Activated CD8-positive, alpha-beta memory T cell treated with anti-CD3 and anti-CD28 coated beads for 24 hours (primary cell): ENCODE data around the gene RASIP1.
"Not testable (repeated sequence)": the region's sequence is repeated elsewhere in the genome, so short reads cannot be mapped to it uniquely, and the experiment has no call there.

Experiments used
- DNase-seq: peaks from one replicate; pipeline ENCODE4 v3.0.0-alpha.2; 2020

Gene RASIP1

GRCh38 chr19:48728911-48729664 is 11.3 kb downstream of the RASIP1 start:
- no peak for DNase-seq

- no peak for DNase-seq
These were observed 13.9 kb downstream of the RASIP1 start for GRCh38 chr19:48726556-48726955.

DNA sequence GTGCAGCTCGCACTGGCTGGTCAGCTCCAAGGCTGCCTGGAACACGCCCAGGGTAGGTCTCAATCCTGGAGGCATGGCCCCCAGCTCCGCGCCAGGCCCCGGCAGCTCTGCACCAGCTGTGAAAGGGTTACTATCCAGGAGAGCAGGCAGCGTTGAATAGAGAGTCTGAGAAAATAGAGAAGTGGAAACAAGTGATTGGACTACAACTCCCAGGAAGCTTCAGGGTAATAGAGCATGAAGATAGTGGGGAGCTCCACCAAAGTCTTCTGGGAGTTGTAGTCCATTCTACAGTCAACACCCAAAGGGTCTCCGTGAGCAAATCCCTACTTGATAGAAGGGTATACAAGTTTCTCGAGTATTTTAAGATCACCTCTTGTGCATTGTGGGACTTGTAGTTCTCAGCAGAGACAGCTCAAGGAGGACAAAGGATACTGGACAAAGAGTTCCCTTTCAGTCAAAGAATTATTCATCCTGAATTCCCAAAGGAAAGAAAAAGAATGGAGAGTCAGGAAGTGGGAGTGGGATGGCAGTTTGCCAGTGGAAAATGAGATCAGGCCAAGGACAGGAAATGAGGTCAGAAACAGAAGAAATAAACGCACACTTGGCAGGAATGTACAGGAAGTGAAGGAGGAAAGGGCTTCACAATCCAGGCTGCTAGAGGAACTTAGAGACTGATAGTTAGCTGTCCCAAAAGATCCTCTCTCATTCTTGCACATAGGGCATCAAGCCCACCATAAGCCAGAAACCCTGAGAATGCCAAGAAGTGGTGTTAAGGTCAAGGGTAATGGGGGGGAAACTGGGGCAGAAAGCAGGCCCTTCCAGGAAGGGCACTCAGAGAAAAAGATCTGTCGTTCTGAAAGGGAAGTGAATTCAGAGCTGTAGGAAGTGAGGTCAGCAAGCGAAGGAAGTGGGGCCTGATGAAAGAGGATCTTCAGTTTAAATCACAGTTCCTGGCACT is 15.3 kb downstream of the RASIP1 start:
- DNase-seq: no peak

DNA sequence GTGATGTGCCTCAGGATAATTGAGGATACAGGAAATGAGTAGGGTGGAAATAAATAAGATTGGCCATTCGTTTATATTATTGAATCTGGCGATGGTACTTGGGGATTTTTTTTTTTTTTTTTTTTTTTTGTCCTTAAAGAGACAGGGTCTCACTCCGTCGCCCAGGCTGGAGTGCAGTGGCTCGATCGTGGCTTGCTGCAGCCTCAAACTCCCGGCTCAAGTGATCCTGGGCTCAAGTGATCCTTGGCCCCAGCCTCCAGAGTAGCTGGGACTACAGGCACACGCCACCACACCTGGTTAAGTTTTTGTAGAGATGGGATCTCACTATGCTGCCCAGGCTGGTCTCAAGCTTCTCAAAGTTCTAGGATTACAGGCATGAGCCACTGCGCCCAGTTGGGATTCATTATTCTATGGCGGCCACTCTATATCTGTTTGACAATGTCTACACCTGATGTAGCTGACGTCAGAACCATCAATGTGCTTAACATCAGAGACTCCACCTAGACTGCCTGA is 18.2 kb downstream of the RASIP1 start:
- DNase-seq: no peak

DNA sequence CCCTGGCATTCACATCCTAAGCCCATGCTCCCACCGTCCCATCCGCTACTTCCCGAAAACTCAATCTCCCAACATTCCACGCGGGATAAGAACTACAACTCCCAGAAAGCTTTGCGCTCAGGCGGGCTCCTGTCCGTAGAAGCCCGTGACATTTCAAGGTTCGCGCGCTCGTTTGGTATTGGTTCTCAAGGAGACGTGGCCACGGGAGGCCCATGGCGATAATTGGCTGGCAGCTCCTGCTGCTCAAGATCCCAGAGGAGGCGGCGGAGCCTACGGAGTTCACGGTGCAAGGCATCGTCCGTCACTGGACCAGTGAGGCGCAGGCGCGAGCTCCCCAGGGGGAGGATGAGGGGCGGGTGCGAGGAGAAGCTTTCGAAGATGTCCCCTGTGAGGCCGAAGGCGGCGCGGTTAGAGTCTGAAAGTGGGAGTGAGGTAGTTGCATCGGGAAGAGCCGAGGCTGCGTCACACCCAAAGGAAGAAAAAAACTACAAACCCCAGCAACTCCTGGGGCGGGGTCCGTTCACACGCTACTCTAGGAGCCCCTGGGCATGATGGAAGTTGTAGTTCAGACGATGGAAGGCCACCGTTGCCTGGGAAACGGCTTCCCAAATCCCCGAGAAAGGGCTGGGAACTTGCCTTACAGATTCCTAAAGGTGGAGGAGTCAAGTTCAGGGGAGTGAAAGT is 19.7 kb downstream of the RASIP1 start:
- DNase-seq: peak; percentile 93

DNA sequence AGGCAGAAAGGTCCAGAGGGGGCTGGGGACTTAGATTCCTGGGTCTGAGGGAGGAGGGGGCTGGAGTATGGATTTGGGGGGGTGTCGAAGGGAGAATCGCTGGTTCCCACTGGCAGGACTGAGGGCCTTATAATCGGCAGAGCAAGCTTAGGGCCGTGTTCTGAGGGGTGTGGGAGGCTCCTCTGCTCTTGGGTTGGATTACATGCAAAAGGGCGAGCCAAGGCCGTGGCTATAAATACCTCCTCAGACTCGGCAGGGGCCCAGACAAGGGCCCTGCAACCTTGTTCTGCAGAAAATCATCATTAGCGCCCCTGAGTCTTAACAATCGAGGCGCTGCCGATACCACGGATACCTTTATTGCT is 20.2 kb downstream of the RASIP1 start:
- no peak for DNase-seq

- no peak for DNase-seq
These were observed 20.9 kb downstream of the RASIP1 start, which contains the start of gene MAMSTR for GRCh38 chr19:48719263-48720171. MAMSTR (minus strand) TSS chr19:48719725; CDS start chr19:48719031, 694 bp downstream.

DNA sequence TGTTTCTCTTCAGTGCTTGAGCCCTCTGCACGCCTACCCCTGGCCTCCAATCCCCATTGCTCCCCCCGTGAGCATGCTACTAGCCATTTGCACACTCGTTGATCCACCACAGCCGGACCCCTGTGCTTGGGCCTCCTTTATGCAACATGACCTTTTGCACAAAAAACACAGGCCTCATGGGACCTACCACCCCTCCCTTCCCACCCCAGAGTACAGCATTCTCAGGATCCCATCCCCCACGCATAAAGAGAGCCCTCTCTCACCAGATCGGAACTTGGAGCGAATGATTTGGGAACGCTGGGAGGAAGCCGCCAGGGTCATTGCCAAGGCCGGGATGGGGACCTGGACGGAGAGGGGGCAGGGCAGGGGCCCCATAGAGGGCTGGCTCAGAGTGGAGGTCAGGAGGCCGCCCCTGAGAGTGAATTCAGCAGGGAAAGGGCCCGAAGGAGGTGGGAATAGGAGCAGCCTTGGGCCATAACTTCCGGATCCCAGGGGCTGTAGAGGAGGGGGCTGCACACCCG is 21.6 kb downstream of the RASIP1 start:
- no peak for DNase-seq

DNA sequence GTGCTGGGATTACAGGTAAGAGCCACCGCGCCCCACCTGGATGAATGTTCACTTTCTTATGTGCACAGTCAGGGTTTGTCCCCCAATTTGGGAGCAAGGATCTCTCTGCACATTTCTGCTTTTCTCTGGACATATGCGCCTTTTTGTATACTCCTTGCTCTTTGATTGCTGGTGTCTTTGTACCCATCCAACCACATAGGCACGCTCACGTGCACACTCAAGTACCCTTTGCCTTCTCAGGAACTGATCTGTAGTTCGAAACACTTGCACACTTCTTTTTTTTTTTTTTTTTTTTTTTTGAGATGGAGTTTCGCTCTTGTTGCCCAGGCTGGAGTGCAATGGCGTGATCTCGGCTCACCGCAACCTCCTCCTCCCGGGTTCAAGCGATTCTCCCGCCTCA is 22.3 kb downstream of the RASIP1 start:
- DNase-seq: not testable (repeated sequence)

DNA sequence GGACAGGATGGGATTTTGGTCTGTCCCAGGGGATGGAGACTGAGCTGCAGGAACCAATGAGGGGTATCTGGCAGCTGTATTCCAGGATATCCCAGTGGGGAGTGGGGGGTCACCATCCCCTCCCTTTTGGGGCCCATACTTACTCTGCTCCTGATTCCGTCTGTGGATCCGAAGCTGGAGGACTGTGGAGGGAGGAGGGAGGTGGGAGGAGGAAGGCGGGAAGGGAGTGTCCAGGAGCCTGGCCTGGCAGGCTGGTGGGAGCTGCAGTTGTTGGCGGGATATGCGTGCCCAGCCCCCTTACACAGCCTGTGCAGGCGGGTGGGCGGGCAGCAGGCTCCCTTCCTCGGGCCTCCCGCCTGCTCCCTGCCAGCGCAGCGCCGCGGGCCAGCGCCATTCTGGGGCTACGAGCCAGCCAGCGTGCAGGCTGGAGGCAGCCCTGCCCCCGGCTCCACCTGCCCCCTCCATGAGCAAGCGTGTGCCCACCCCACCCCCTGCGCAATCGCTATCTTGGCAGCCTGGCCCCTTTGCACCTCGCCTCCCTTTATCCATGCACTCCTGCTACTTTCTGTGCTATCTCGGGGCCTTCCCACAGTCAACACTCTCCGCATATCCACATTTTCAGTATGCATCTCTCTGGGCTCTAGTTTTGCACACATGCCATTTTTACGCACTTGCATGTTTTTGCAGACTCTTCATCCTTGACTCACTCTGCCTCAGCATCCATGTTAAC is 23.7 kb downstream of the RASIP1 start:
- DNase-seq: no peak

DNA sequence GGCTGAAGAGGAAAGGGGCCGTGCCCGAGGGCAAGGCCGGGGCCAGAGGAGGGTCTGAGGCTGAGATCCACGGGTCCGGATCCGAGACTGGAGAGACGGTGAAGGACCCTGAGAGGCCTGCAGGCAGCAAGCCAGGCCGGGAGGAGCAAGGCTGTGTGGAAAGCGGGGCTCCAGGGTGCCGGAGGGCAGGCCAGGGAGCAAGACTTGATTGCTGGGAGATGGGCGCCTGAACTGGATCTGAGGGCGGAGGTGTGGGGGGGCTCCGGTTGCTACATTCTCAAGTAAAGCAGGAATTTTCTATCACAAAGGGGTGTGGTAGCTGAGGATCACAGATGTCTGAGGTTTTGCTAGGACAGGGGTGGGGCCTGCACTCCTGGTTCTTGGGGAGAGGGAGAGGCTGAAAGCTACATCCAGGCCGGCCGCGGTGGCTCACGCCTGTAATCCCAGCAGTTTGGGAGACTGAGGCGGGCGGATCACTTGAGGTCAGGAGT is 24.7 kb downstream of the RASIP1 start:
- no peak for DNase-seq

DNA sequence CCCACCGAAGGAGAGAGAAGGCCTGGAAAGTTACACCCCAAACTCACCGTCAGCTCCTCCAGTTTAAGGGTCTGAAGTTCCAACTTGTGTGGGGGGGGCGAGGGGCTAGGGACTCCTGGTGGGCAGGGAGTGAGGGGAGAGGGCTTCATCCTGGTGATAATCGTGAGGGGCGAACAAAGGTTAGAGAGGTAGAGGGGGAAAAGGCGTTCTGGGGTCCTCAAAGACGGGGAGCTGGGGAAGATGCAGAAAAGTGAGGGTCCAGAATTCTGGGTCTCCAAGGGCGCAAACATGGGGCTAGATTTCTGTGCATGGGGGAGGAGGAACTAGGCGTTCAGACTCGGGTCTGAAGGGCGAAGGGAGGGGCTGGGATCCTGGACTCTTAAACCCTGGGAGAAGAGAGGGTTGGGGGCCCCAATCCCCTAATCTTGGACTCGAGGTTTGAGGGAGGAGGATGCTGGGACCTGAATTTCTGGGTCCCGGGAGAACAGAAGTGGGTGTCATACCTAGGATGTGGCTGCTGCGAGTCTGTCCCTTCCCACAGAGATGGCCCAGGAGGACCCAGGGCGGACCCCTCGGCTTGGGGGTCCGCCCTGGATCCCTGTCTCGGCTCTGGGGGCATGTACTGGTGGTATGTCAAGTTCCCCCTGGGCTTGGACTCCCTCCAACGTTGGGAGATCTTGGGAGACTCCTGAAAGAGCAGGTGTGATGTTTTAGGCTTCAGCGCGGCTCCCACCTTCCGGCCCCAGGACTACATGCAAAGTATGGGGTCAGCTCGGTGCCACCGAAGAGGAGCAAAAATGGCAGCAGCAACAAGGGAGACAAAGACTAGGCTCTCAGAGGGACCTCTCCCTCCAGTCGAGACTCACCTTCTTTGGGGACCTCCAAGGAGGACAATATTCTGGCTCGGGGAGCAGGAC is 25.4 kb downstream of the RASIP1 start:
- DNase-seq: no peak

- peak; percentile 98 for DNase-seq
These were observed 26.3 kb downstream of the RASIP1 start for GRCh38 chr19:48713864-48714755.

- no peak for DNase-seq
These were observed 27.2 kb downstream of the RASIP1 start for GRCh38 chr19:48713041-48713863.

GRCh38 chr19:48711106-48711662 is 29.2 kb downstream of the RASIP1 start:
- no peak for DNase-seq

- DNase-seq: no peak
These were observed 31.9 kb downstream of the RASIP1 start for GRCh38 chr19:48708471-48708870.

DNA sequence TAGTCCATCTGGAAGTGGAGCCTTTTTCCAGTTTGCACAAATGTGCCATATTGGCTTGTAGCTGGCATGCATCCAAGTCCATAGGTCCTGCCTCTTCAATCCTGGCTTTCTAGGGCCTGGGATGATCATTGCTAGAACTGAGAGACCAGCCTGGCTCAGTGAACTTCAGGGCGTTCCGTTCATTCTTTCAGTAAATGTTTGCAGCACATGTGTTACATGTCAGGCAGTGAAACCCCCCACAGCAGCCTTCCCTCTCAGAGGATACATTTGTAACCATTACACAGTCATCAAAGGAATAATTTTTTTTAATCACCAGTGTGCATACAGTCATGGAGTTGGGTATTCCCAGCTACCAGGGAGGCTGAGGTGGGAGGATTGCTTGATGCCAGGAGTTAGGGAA is 35.0 kb downstream of the RASIP1 start:
- DNase-seq: no peak
